Measurements from ENCODE around the gene CFDP1.

Gene CFDP1

DNA sequence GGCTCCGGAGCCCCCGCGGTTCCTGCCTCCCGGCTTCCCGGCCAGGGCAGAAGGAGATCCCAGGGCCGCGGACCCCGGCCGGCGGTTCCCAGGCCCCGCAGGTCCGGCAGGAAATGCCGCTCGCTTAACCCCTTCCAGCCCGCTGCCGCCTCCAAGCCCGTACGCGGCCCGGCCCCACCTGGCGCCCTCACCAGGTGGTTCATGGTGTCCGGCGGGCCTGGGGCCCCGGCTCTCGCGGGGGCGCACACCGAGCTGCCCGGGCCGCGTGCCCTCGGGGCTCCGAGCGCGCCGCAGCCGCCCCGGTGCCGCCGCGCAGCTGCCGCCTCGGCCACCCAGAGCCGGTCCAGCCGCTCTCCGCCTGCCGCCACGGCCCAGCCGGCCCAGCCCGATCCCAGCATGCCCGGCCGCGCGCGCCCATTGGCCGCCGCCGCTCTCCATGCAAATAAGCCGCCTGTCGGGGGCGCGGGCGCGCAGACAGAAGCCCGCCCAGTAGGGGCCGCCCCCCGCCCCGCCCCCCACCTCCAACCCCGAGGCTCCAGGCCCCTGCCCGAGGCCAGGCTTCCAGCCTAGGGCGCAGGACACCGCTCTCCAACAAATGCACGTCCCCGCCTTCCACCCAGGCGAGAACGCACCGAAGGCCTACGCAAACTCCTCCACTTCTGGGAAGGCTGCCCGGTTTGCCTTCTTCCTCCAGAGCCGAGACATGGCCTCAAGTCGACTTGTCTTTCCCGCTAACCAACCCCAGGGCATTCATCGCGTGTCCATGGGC lies 181.8 kb downstream of the CFDP1 start, which contains the start of gene BCAR1:
Gene BCAR1, minus strand, starts transcription at position 345 of the 769 bp plus-strand sequence. Its CDS starts 142 bp downstream, at position 203.
- peak; percentile 69 to 94 (median 89) for DNase-seq
- intact Hi-C loops (cut with DNase I): no loop called here

DNA sequence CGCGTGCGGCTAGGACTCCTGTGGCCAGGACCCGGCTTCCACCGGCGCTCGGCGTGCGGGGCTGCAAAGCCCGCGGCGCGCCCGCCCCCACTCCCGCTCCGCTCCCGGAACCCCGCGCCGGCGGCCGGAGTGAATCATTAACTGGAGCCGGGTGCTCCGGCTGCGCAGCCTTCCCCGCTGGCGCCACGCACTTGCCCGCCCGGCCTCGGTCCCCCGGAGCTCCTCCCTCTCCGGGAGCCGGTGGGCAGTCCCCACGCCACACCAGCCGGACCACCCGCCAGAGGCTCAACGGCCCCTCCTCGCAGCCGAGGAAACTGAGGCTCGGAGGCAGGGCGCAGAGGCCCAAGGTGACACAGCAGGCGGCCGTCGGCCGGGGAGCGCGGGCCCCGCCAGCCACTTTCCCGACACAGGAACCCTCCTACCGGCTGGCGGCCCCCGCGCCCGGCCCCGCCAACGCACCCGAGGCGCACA lies 182.5 kb downstream of the CFDP1 start:
- intact Hi-C loops (cut with DNase I): no loop called here
- peak in 12 of 42 donors; percentile 36 to 77 (median 59) for DNase-seq

DNA sequence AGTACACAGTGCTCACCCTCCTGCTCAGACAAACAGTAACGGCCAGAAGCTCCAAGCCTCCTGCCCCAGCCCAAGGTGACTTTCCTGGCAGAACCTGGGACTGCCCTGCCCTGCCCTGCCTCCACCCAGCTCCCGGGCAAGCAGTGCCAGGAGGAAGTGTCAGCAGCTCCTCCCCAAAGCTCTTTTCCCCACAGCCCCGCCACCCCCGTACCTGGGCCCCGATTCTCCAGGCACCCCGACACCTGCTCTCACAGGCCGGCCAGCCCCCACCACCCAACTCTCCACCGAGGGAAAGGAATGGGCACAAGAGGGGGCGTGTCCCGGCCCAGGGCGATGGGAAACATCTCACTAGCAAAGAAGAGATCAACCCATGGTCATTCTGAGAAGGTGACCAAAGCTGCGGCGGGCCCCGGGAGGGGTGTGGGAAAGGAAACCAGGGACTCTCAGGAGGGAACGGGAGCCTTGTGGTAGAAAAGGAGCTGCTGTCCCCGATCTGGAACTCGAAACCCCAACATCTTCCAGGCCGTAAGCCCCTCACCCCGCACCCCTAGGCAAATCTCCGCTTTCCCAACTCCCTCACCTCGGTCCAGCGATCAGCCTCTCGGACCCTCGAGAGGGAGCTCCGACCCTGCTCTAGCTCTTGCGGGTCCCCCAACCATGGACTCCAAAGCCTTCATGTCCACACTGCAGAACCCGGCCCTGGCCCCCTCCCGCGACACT lies 183.1 kb downstream of the CFDP1 start:
- intact Hi-C loops (cut with DNase I): no loop called here
- DNase-seq: peak in 4 of 42 donors; percentile 31 to 55 (median 44)

DNA sequence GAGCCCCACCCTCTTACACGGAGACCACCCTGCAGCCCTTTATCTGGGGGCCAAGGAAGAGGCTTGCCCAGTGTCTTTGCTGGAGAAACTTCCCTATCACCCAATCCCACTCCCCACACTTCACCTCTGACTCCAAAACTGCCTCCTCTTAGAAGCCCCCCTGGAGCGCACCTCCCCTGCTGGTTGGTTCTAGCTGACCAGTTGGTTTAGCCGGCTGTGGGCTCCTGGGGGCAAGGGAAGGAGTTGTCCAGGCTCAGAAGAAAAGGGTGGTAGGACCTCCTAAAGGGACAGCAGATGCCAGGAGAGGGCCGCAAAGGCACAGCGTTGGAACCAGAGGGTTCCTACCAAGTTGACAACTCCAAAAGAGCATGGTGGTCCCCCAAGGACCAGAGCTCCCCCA lies 183.9 kb downstream of the CFDP1 start:
- DNase-seq: peak in 1 of 42 donors; percentile 3
- intact Hi-C loops (cut with DNase I): no loop called here

DNA sequence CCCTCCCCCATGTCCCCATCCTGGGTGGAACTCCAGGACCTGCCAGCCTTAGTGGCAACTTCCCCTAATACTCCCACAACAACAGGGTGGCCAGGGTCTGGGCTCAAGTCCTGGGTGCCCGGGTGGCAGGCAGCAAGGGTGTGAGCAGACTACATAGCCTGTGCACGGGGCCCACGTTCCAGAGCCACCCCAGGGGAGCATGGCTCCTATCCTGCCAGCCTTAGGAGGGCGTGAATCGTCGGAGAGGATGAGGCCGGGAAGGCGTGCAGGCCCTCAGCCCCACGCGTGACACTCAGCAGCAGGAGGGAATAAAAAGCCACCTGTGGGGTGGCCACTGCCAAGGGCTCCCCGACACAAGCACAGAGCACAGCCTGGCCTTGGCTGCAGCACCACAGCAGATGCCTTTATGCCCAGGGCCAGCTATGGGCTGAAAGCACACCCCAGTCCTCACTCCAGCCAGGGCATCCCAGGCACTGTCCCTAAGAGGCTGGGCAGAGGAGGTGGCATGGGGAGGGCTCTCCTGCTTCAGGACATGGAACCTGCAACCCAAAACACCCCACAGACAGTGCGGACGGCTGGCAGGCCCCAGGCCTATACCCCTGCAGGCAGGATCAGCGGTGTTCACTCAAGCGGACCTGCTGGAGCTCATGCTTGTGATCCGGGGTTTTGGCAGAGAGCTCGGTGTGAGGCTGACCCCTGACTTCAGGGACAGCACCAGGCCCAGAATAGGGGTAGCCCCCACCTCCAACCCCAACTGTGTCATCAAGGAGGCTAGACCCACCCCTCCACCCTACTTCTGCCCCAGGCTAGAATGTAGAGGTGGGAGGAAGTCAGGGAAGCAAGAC lies 184.5 kb downstream of the CFDP1 start:
- intact Hi-C loops (cut with DNase I): no loop called here
- DNase-seq: peak in 6 of 42 donors; percentile 32 to 75 (median 54)

DNA sequence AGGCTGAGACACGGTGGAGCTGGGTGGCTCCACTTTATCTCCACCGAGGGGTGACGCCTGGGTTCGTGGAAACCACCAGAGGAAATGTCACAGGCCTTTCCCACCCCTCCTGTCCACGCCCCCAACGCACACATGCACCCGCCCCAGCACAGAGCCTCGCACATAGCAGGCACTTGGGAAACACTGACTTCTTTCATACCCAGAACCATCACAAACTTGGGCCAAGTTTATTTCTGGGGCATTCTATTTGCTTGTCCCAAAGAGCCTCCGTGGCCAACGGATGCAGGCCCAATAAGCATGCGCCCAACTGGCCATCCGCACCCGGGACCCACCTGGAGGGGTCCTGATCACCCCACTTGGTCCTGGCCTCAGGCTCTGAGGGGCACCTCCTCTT lies 185.2 kb downstream of the CFDP1 start:
- DNase-seq: peak in 41 of 42 donors; percentile 62 to 89 (median 80)
- intact Hi-C loops (cut with DNase I): no loop called here

DNA sequence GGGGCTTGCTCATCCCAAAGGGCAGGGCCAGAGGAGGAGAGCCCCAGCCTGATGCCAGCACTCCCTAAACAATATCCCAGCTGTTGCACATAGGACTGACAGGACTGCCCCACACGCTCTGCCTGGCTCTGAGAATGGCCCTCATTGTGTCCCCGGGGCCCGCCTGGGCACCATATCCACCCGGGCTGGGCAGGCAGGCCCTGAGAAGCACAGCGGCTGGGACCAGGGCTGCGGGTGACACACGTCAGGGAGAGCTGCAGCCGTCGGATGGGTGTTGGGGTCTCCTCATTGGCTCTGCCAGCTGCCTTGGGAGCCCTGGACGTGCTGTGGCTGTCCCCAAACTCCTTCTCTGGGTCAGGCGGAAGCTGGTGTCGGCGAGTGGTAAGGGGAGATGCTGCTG lies 186.1 kb downstream of the CFDP1 start:
- intact Hi-C loops (cut with DNase I): no loop called here
- peak; percentile 71 to 95 (median 88) for DNase-seq

DNA sequence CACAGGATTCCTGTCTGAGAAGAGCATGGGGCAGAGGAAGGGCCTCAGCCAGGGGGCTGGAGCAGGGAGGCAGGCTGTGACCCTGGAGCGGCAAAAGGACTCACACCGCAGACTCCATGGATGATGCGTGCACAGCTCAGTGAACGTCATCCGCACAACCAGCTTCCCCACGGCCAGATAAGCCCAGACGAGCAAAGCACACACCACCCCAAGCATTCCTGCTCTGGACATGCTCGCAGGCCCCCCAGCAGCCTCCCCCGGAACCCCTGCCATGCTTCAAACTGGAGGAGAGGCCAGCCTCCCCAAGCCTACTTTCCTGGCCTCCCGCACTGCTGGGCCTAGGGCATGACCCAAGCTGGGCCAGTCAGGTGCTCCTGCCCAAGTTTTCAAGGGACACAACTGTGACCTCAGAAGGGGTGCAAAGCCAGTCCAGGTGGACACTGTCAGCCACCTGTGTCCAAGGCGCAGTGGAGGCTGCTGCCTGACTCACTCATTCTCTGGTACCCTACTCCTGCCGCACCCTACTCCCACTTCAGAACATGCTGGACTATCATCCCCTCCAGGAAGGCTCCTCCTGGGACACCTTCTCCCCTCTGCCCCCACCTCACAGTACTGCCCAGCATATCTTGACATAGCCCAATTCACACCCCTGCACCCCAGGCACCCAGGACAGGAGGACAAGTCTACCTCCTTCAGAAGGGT lies 186.6 kb downstream of the CFDP1 start:
- intact Hi-C loops (cut with DNase I): no loop called here
- no peak for DNase-seq

DNA sequence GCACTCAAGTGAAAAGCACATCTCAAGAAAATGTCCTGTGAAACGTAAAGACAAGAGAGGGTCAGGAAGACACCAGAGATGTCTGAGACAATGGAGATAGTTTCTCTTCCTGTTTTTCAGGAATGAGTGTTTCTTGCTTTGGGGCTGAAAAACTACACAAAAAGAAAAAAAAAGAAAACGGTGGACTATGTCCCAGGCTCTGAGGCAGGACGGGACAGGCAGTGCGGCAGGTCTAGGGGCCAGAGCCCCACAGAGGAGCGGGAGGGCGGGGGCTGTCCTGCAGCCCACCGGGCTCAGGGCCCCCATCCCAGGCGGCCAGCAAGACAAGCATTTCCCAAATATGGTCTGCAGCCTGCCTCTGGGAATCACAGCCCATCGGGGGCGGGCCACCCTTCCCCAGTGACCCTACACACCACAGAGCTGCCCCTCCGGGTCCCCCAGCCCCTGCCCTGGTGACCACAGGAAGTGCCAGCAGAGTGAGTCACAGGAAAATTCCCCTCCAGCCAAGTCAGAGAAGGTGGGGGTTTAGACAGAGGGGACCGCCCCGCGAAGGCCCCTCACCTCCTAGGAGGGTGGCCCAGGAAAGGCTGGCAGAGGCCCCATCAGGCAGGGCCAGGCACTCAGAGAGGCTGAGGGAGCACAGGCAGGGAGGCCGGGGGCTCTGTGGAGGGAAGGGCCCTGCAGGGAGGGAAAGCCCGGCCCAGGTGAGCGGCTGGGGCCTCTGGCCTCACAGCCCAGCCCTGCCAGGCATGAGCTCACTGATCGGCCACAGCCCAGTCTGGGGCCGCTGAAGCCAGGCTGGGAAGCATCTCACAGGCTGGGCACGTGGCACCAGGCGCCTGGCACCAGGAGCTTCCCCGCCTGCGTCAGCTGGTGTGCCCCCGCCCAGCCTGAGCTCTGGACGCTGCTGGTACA lies 188.2 kb downstream of the CFDP1 start:
- intact Hi-C loops (cut with DNase I): no loop called here
- peak; percentile 91 to 99 (median 96) for DNase-seq

DNA sequence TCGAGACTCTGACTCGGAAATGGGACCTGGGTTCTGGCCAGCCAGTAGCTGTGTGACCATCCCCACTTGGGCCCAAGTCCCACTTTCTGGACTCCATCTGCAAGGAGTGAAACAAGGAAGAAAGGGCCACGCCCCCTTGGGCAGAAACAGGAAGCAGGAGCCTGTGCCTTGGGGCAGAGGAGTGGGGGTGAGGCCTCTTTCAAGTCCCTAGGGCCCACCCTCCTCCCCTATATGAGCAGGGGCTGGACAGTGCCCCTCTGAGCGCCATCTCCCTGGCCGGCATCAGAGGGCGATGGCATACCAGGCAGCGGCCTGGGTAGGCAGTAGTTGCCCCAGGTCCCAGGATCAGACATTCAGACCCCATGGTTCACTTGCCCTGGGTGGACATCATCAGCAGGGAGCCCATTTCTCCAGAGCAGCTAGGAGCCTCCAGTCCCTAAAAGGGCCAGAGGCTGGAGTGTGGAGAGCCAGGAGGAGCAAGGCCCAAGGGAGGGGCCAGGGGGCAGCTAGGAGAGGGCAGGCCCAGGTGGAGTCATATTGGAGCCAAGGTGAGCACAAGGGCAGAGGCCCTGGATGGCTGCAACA lies 189.0 kb downstream of the CFDP1 start:
- DNase-seq: peak in 10 of 42 donors; percentile 36 to 68 (median 60)
- intact Hi-C loops (cut with DNase I): no loop called here

All from head of caudate nucleus (tissue), 42 donors.